ENCODE measurements around the gene CCDC142. TPM values are rescaled to one million over a fixed set of nuclear protein-coding genes. Genes with fewer than 3 reads are reported as not detected.
A peak's percentile ranks its signal among the peaks of the same experiment; 100 is the strongest.

The CCDC142 gene
- total RNA-seq, 2 experiments from 2014 or later, result 36.8 to 37.1 TPM

DNA sequence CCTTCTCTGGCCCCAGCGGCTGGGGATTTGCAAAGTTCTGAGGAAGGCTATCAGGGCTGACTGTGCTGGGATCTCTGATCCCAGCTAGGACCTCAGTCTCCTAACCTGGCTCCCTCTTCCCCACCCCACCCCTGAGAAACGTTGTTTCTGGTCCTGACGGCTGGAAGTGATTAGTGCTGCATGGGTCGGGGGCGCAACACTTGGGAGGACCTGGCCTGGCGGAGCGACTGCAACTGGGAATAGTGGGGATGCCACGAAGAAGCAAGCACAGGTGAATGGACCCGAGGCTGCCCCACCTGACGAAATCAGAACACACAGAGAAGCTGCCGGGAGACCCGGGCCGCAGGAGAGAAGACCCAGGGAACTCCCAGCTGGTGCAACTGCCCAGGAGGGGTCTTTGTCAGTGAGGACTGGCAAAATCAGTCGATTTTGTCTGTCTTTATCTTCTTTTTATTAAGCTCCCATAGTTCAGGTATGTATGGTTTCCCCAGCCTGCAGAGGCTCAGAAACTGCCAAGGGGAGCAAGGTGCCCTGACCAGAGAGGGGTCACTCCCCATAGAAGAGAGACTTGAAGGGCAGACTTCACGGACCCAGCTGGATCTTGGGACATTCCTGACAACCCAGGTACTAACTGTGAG, 17.3 kb upstream of the CCDC142 start:
- Mint-ChIP-seq H3K27me3 (peaks cover 54% of the 10 kb centered on the region), H3K27ac (no peak overlapping the region)
- POLR2A ChIA-PET, result interaction anchor here (0.7 to 3.2 kb wide), 7 partner anchors 12 to 86 kb away, joined by 3 to 12 read pairs (median 4); partner anchors contain the start of genes AUP1, CCDC142, HTRA2 and TTC31

GRCh38 chr2:74499267-74499939, 16.6 kb upstream of the CCDC142 start, which contains the start of gene LBX2:
LBX2 (minus strand) TSS chr2:74499603; CDS start chr2:74499537, 66 bp downstream.
- ATAC-seq (ENCODE audit: low read depth) (peak; percentile 12), DNase-seq (peak; percentile 46)
- Mint-ChIP-seq H3K36me3 (peaks cover 2% of the 10 kb centered on the region), H3K27ac (peak within 1 kb of the TSS; percentile 42), H3K4me1 (peaks cover 27% of the 10 kb centered on the region), H3K4me3 (peak within 1 kb of the TSS; percentile 87), H3K9me3 (no peaks in the 10 kb centered on the region), H3K27me3 (peaks cover 54% of the 10 kb centered on the region)
- POLR2A ChIA-PET, result interaction anchor here (0.7 to 3.2 kb wide), 4 partner anchors 16 to 30 kb away, joined by 3 to 12 read pairs (median 6); partner anchors contain the start of genes AUP1, CCDC142, HTRA2 and TTC31

More for the DNA sequence above, 17.3 kb upstream of the CCDC142 start:
- DNase-seq, result no peak
- peaks cover 32% of the 10 kb centered on the region for H3K4me1 Mint-ChIP-seq
- peak overlapping the region; percentile 25 for H3K4me3 Mint-ChIP-seq
- H3K36me3 Mint-ChIP-seq, result peaks cover 8% of the 10 kb centered on the region
- no peaks in the 10 kb centered on the region for H3K9me3 Mint-ChIP-seq
- no peak for ATAC-seq (ENCODE audit: low read depth)

DNA sequence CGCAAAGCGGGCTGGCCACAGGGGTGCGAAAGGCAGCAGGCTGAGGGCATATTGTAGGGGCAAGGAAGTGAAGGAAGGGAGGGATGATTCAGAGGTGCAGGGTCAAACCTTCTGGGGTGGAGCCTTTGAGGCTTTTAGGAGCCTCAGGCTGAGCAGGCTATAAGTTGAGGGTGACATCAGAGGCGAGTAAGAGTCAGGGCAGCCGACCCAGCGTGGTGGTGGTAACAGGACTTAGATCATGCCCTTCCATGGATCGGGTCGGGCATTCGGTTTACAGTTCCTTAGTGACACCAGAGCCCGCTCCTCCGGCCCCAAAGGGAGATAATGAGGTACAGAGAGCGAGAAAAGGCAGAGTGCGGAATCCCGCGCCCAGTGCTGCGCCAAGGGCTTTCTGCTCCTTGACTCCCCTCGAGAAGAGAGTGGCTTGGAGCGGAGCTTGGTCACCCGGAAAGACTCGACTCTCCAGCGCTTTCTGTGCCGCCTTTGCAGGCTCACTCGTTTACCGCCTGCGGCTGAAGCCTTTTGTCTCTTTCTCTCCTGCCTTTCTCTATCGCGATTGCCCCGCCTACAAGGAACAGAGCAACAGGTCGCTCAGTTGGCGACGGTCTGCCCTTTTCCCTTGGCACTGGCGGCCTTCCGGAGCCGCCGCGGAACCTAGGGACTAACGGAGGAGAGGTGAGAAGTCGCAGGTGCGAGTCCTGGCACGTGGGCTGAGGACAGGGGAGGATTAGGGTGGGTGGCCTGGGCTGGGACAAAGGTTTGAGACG, 15.9 kb upstream of the CCDC142 start:
- ATAC-seq (ENCODE audit: low read depth) (peak; percentile 40), DNase-seq (peak; percentile 61)
- H3K36me3 Mint-ChIP-seq, result peaks cover 2% of the 10 kb centered on the region
- peak overlapping the region; percentile 87 for H3K4me3 Mint-ChIP-seq
- no peaks in the 10 kb centered on the region for H3K9me3 Mint-ChIP-seq
- peaks cover 54% of the 10 kb centered on the region for H3K27me3 Mint-ChIP-seq
- POLR2A ChIA-PET, result interaction anchor here (1.2 to 3.2 kb wide), 5 partner anchors 8 to 31 kb away, joined by 4 to 12 read pairs (median 8); partner anchors contain the start of genes AUP1, CCDC142, HTRA2 and PCGF1
- H3K27ac Mint-ChIP-seq, result peak overlapping the region; percentile 42
- H3K4me1 Mint-ChIP-seq, result peaks cover 26% of the 10 kb centered on the region

GRCh38 chr2:74497777-74498499, 15.1 kb upstream of the CCDC142 start:
- peak overlapping the region; percentile 42 for H3K27ac Mint-ChIP-seq

GRCh38 chr2:74496997-74497776, 14.4 kb upstream of the CCDC142 start:
- Mint-ChIP-seq H3K4me3 (peak overlapping the region; percentile 87), H3K9me3 (no peaks in the 10 kb centered on the region), H3K27ac (no peak overlapping the region), H3K4me1 (peaks cover 23% of the 10 kb centered on the region), H3K36me3 (peaks cover 6% of the 10 kb centered on the region), H3K27me3 (peaks cover 47% of the 10 kb centered on the region)
- no peak for DNase-seq
- ATAC-seq (ENCODE audit: low read depth), result no peak
- POLR2A ChIA-PET, result interaction anchor here (1.2 to 3.2 kb wide), 4 partner anchors 10 to 33 kb away, joined by 4 to 12 read pairs (median 8); partner anchors contain the start of genes AUP1, CCDC142, HTRA2 and PCGF1

More at GRCh38 chr2:74497777-74498499, 15.1 kb upstream of the CCDC142 start:
- Mint-ChIP-seq H3K9me3 (no peaks in the 10 kb centered on the region), H3K4me1 (peaks cover 24% of the 10 kb centered on the region), H3K4me3 (peak overlapping the region; percentile 87), H3K27me3 (peaks cover 54% of the 10 kb centered on the region), H3K36me3 (peaks cover 3% of the 10 kb centered on the region)
- peak; percentile 64 for DNase-seq
- ATAC-seq (ENCODE audit: low read depth), result peak; percentile 41
- POLR2A ChIA-PET, result interaction anchor here (1.2 to 3.2 kb wide), 4 partner anchors 9 to 32 kb away, joined by 4 to 12 read pairs (median 8); partner anchors contain the start of genes AUP1, CCDC142, HTRA2 and PCGF1

GRCh38 chr2:74495440-74495839, 12.6 kb upstream of the CCDC142 start:
- peaks cover 32% of the 10 kb centered on the region for H3K27me3 Mint-ChIP-seq
- ATAC-seq (ENCODE audit: low read depth) (no peak), DNase-seq (no peak)
- no peaks in the 10 kb centered on the region for H3K9me3 Mint-ChIP-seq
- POLR2A ChIA-PET, result interaction anchor here (1.5 kb wide), 1 partner anchor 12 kb away, joined by 3 read pairs; the partner anchor contains the start of genes CCDC142 and TTC31
- peaks cover 19% of the 10 kb centered on the region for H3K4me1 Mint-ChIP-seq
- peaks cover 6% of the 10 kb centered on the region for H3K36me3 Mint-ChIP-seq
- no peak overlapping the region for H3K4me3 Mint-ChIP-seq
- no peak overlapping the region for H3K27ac Mint-ChIP-seq

GRCh38 chr2:74493546-74493945, 10.7 kb upstream of the CCDC142 start:
- Mint-ChIP-seq H3K4me1 (peaks cover 10% of the 10 kb centered on the region), H3K4me3 (no peak overlapping the region), H3K9me3 (no peaks in the 10 kb centered on the region), H3K27me3 (peaks cover 15% of the 10 kb centered on the region), H3K27ac (no peak overlapping the region), H3K36me3 (peaks cover 10% of the 10 kb centered on the region)
- POLR2A ChIA-PET, result interaction anchor here (1.0 to 1.1 kb wide), 2 partner anchors 28 to 72 kb away, joined by 3 read pairs; partner anchors contain the start of genes C2orf81, MOGS and WDR54
- no peak for ATAC-seq (ENCODE audit: low read depth)
- DNase-seq, result no peak

- ATAC-seq (ENCODE audit: low read depth) (no peak), DNase-seq (no peak)
- Mint-ChIP-seq H3K36me3 (peaks cover 10% of the 10 kb centered on the region), H3K9me3 (no peaks in the 10 kb centered on the region), H3K27ac (no peak overlapping the region), H3K4me3 (no peak overlapping the region), H3K27me3 (no peaks in the 10 kb centered on the region), H3K4me1 (peaks cover 1% of the 10 kb centered on the region)
- POLR2A ChIA-PET, result interaction anchor here (1.1 to 1.2 kb wide), 2 partner anchors 9 to 71 kb away, joined by 3 to 4 read pairs; partner anchors contain the start of genes C2orf81, CCDC142, TTC31 and WDR54
These were observed 9.1 kb upstream of the CCDC142 start for GRCh38 chr2:74491648-74492544.

- Mint-ChIP-seq H3K27ac (no peak overlapping the region), H3K4me3 (no peak overlapping the region), H3K9me3 (no peaks in the 10 kb centered on the region), H3K4me1 (peaks cover 7% of the 10 kb centered on the region), H3K36me3 (peaks cover 13% of the 10 kb centered on the region), H3K27me3 (no peaks in the 10 kb centered on the region)
- POLR2A ChIA-PET, result interaction anchor here (0.7 to 0.9 kb wide), 2 partner anchors 9 to 14 kb away, joined by 3 read pairs; no protein-coding TSS in a partner anchor
- no peak for ATAC-seq (ENCODE audit: low read depth)
- DNase-seq, result no peak
These were observed 7.1 kb upstream of the CCDC142 start for GRCh38 chr2:74489906-74490305.

- Mint-ChIP-seq H3K4me1 (peaks cover 11% of the 10 kb centered on the region), H3K27ac (no peak overlapping the region), H3K4me3 (no peak overlapping the region), H3K9me3 (no peaks in the 10 kb centered on the region), H3K27me3 (no peaks in the 10 kb centered on the region), H3K36me3 (peaks cover 13% of the 10 kb centered on the region)
- POLR2A ChIA-PET, result interaction anchor here (0.9 kb wide), 1 partner anchor 15 kb away, joined by 3 read pairs; no protein-coding TSS in a partner anchor
- DNase-seq, result no peak
- ATAC-seq (ENCODE audit: low read depth), result no peak
These were observed 6.1 kb upstream of the CCDC142 start for GRCh38 chr2:74488643-74489481.

Measured in activated naive CD8-positive, alpha-beta T cell treated with anti-CD3 and anti-CD28 coated beads, Interleukin-2, amount 10 ng/mL, durations not matched to agents 7 days and 5 days (primary cell).